Measurements from ENCODE around the gene HSPA6.

The HSPA6 gene

DNA sequence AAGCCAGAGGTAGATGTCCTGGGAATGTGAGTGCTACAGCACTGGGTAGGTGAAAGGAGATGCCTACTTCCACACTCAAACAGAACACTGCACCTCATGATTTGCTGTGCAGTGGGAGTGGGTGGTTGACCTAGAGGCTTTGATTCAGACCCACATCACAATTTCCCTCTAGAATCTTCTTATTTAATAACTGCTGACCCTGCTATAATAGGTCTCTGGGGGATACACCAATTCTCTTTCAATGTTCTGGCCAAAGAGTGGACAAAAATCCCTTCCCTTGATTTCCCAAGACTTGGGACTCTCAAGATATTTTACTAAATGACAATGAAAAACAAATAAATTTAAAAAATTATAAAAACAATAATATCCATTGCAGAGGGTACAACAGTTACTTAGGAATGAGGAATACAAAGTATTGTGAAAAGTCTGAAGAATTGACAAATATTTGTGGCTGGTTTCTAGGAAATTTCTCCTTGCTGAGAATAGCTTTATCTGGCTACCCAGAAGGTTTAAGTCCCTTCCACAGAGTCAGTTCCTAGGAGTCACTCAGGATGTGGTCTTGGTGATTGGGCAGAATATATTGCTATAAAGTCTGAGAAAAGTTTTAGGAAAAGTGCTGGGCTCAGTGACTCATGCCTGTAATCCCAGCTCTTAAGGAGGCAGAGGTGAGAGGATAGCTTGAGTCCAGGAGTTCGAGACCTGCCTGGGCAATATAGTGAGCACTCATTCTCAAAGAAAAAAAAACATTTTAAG lies 21.5 kb upstream of the HSPA6 start:
- no peak for DNase-seq (ENCODE audit: low read depth, low spot score)
- no peak overlapping the region for H3K4me3 ChIP-seq (ENCODE audit: low read depth, low read length)
- ChIA-PET POLR2A (no interaction called here), CTCF (interaction anchor here (1.4 to 1.8 kb wide), 3 partner anchors 10 to 17 kb away, joined by 5 to 8 read pairs (median 5); no protein-coding TSS in a partner anchor)
- TF ChIP-seq, protein P1, sequence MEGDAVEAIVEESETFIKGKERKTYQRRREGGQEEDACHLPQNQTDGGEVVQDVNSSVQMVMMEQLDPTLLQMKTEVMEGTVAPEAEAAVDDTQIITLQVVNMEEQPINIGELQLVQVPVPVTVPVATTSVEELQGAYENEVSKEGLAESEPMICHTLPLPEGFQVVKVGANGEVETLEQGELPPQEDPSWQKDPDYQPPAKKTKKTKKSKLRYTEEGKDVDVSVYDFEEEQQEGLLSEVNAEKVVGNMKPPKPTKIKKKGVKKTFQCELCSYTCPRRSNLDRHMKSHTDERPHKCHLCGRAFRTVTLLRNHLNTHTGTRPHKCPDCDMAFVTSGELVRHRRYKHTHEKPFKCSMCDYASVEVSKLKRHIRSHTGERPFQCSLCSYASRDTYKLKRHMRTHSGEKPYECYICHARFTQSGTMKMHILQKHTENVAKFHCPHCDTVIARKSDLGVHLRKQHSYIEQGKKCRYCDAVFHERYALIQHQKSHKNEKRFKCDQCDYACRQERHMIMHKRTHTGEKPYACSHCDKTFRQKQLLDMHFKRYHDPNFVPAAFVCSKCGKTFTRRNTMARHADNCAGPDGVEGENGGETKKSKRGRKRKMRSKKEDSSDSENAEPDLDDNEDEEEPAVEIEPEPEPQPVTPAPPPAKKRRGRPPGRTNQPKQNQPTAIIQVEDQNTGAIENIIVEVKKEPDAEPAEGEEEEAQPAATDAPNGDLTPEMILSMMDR (IDR thresholded peaks at IDR 0.05; ENCODE audit: insufficient read depth, low read length, missing control alignments), result no peak

- TF ChIP-seq, protein P1 (IDR thresholded peaks at IDR 0.05; ENCODE audit: insufficient read depth, low read length, missing control alignments), result no peak
- ChIA-PET POLR2A (no interaction called here), CTCF (interaction anchor here (1.4 to 1.8 kb wide), 3 partner anchors 11 to 18 kb away, joined by 5 to 8 read pairs (median 5); no protein-coding TSS in a partner anchor)
- DNase-seq (ENCODE audit: low read depth, low spot score), result no peak
- no peak overlapping the region for H3K4me3 ChIP-seq (ENCODE audit: low read depth, low read length)
Measured at GRCh38 chr1:161503394-161503748, 21.0 kb upstream of the HSPA6 start.

GRCh38 chr1:161505686-161506085 lies 18.7 kb upstream of the HSPA6 start:
- CTCF ChIA-PET, result interaction anchor here (1.0 kb wide), 1 partner anchor 18 kb away, joined by 5 read pairs; no protein-coding TSS in a partner anchor
- H3K4me3 ChIP-seq (ENCODE audit: low read depth, low read length), result no peak overlapping the region
- no peak for DNase-seq (ENCODE audit: low read depth, low spot score)
- TF ChIP-seq, protein P1 (IDR thresholded peaks at IDR 0.05; ENCODE audit: insufficient read depth, low read length, missing control alignments), result no peak
- POLR2A ChIA-PET, result no interaction called here

DNA sequence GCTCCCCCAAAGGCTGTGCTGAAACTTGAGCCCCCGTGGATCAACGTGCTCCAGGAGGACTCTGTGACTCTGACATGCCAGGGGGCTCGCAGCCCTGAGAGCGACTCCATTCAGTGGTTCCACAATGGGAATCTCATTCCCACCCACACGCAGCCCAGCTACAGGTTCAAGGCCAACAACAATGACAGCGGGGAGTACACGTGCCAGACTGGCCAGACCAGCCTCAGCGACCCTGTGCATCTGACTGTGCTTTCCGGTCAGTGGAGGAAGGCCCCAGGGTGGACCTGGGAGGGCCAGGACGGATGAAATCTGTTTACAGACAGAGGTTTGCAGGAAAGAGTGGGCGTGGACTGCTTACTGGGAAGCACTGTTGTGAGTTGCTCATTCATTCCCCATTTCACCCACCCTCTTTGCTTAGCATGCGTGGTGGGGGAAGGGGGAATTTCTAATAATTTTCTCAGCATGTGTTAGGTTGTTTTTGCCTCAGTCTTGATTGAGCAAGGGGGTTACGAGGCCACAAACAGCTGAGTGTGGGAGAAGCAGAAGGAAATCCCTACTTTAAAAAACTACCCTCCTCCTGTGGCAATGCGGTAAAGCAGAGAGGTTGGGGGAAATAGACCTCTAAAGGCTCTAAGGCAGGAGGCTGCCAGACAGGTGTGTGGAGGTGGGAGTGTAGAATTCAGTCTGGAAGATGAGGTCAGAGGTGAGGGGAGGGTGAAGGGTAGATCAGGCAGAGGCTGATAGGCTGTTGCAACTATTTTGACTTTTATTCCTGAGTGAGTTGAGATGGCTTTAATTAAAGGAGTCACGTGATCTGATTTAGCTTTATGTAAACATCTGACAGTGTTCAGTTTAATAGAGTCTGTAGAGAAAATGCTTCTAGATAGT lies 17.8 kb upstream of the HSPA6 start:
- ChIA-PET POLR2A (no interaction called here), CTCF (interaction anchor here (2.8 to 3.6 kb wide), 2 partner anchors 19 to 22 kb away, joined by 10 to 25 read pairs; no protein-coding TSS in a partner anchor)
- no peak for DNase-seq (ENCODE audit: low read depth, low spot score)
- no peak overlapping the region for H3K4me3 ChIP-seq (ENCODE audit: low read depth, low read length)
- TF ChIP-seq, protein P1 (IDR thresholded peaks at IDR 0.05; ENCODE audit: insufficient read depth, low read length, missing control alignments), result no peak

- TF ChIP-seq, protein P1 (IDR thresholded peaks at IDR 0.05; ENCODE audit: insufficient read depth, low read length, missing control alignments), result no peak
- no peak for DNase-seq (ENCODE audit: low read depth, low spot score)
- no peak overlapping the region for H3K4me3 ChIP-seq (ENCODE audit: low read depth, low read length)
- ChIA-PET CTCF (interaction anchor here (1.2 to 2.9 kb wide), 2 partner anchors 23 to 25 kb away, joined by 4 to 14 read pairs; no protein-coding TSS in a partner anchor), POLR2A (no interaction called here)
Measured at GRCh38 chr1:161510477-161510876, 13.9 kb upstream of the HSPA6 start.

Data from AG04449 (cell line).